Activated CD8-positive, alpha-beta memory T cell treated with anti-CD3 and anti-CD28 coated beads for 36 hours (primary cell): ENCODE results near the gene KRTAP4-16. TPM values are rescaled to one million over a fixed set of nuclear protein-coding genes. Genes with fewer than 3 reads are reported as not detected.
"Not testable (repeated sequence)": the region's sequence is repeated elsewhere in the genome, so short reads cannot be mapped to it uniquely, and the experiment has no call there.

Source experiments
- CTCF ChIA-PET: fragments of 350-600 bp; sonication (Branson Sonifier 250); formaldehyde crosslinking; loops from one replicate; lab custom pipeline; 2021; ENCODE audit warnings: antibody characterized with exemption; lab: Charles Lee
- POLR2A ChIA-PET: fragments of 350-600 bp; sonication (Branson Sonifier 250); formaldehyde crosslinking; loops from one replicate; lab custom pipeline; 2021; ENCODE audit warnings: antibody characterized with exemption; lab: Charles Lee
- total RNA-seq, 2 experiments: library from RNA; stranded (reverse); gene quantifications; one replicate each; pipeline ENCODE4 v1.2.3, GENCODE V29; 2021

The KRTAP4-16 gene
- not detected for total RNA-seq

- ChIA-PET POLR2A (no interaction called here), CTCF (no interaction called here)
These were observed at the start of gene KRTAP4-16 for GRCh38 chr17:41101586-41102259. TSS of gene KRTAP4-16 (minus strand) at chr17:41102209. CDS start at chr17:41102209, 0 bp downstream.

DNA sequence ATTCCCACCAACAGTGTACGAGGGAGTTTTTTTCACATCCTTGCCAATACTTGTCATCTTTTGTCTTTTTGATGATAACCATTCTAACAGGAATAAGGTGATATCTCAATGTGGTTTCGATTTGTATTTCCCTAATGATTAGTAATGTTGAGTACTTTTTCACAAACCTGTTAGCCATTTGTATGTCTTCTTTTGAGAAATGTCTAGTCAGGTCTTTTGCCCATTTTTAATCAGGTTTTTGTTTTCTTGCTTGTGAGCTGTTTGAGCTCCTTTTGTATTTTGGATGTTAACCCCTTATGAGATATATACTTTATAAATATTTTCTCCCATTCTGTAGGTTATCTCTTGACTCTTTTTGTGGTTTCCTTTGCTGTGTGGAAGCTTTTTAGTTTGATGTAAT is 49.5 kb upstream of the KRTAP4-16 start:
- CTCF ChIA-PET: no interaction called here
- POLR2A ChIA-PET: no interaction called here

- CTCF ChIA-PET: no interaction called here
- POLR2A ChIA-PET: no interaction called here
These were observed 48.0 kb upstream of the KRTAP4-16 start for GRCh38 chr17:41150026-41150425.

- POLR2A ChIA-PET: no interaction called here
- CTCF ChIA-PET: no interaction called here
These were observed 47.6 kb upstream of the KRTAP4-16 start, which contains the start of gene KRTAP4-5 for GRCh38 chr17:41149652-41149985. TSS of gene KRTAP4-5 (minus strand) at chr17:41149825. CDS start at chr17:41149767, 58 bp downstream.

DNA sequence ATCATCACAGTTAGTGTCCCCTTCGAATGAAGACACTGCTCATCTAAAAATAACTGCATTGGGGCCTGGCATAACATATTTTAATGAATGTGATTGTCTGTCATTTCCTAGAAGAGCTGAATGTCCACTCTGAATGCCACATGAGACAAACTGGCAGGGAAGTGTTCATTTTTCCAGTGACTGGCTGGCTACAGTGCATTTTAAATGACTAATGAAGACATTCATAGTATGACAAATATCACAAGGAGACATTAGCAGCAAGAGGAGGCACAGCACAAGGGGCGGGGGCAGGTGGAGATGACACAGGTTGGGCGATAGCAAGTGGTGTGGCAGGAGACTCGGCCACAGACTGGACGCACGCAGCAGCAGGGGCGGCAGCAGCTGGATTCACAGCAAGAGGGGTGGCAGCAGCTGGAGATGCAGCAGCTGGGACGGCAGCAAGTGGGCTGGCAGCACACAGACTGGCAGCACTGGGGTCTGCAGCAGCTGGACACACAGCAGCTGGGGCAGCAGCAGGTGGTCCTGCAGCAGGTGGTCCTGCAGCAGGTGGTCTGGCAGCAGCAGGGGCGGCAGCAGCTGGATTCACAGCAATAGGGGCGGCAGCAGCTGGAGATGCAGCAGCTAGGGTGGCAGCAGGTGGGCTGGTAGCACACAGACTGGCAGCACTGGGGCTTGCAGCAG is 47.1 kb upstream of the KRTAP4-16 start:
- POLR2A ChIA-PET, CTCF ChIA-PET: not testable (repeated sequence)

- ChIA-PET CTCF (no interaction called here), POLR2A (no interaction called here)
These were observed 45.7 kb upstream of the KRTAP4-16 start for GRCh38 chr17:41147531-41148204.

DNA sequence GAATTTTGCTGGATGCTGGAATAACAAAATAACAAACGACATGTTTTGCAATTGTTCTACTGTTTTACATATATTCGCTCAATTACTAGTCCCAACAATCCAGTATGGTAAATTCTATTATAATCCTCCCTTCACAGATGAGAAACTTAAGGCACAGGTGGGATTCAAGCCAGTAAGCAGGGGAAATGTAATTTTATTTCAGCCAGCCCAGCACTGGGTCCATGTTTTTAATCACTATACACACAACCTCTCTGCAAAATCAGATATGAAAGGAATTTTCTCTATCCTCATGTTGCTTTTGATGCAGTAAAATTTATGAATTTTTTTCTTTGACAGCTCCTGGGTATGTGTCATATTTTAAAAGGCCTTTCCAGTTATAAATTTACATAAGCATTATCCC is 43.3 kb upstream of the KRTAP4-16 start:
- ChIA-PET POLR2A (no interaction called here), CTCF (no interaction called here)

DNA sequence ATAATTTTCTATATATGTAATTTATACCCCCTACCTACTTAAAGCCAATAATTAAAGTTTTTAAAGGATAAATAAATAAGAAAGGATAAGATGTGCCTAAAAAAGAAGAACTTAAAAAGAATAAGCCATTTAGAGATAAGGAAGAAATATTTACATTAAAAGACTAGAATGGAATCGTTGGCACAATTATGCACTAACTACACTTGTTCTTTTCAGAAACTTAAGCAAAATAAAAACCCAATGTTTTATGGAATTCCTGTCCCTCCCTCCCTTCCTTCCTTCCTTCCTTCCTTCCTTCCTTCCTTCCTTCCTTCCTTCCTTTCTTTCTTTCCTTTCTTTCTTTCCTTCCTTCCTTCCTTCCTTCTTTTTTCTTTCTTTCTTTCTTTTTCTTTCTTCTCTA is 42.8 kb upstream of the KRTAP4-16 start:
- CTCF ChIA-PET: no interaction called here
- POLR2A ChIA-PET: no interaction called here

DNA sequence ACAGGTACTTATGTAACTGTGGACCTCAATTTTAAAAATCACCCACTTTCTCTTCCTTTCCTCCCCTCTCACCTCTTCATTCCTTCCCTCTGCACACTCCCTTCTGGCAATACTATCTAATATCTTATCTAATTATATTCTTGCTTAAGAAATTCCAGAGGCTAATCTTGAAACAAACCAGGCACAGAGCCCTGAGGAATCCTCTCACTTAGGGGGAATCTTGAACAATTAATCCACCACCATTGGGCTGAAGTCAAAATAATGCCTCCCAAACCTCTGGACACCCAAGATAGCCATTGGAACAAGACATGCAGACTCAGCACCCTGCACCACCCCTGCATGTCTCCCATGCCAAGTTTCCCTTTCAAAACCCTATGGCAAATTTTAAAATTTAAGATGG is 39.4 kb upstream of the KRTAP4-16 start:
- ChIA-PET CTCF (no interaction called here), POLR2A (no interaction called here)

- ChIA-PET CTCF (no interaction called here), POLR2A (no interaction called here)
These were observed 38.5 kb upstream of the KRTAP4-16 start, which contains the start of gene KRTAP4-6 for GRCh38 chr17:41140360-41141131. TSS of gene KRTAP4-6 (minus strand) at chr17:41140544. CDS start at chr17:41140487, 57 bp downstream.

DNA sequence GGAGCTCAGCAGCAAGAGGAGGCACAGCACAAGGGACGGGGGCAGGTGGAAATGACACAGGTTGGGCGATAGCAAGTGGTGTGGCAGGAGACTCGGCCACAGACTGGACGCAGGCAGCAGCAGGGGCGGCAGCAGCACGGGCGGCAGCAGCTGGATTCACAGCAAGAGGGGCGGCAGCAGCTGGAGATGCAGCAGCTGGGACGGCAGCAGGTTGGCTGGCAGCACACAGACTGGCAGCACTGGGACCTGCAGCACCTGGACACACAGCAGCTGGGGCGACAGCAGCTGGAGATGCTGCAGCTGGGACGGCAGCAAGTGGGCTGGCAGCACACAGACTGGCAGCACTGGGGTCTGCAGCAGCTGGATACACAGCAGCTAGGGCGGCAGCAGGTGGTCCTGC is 37.9 kb upstream of the KRTAP4-16 start:
- CTCF ChIA-PET, POLR2A ChIA-PET: not testable (repeated sequence)

- CTCF ChIA-PET: no interaction called here
- POLR2A ChIA-PET: no interaction called here
These were observed 32.1 kb upstream of the KRTAP4-16 start for GRCh38 chr17:41133880-41134735.

- ChIA-PET CTCF (no interaction called here), POLR2A (no interaction called here)
These were observed 30.0 kb upstream of the KRTAP4-16 start for GRCh38 chr17:41131979-41132378.

GRCh38 chr17:41127371-41127770 is 25.4 kb upstream of the KRTAP4-16 start:
- CTCF ChIA-PET: no interaction called here
- POLR2A ChIA-PET: no interaction called here

- ChIA-PET CTCF (no interaction called here), POLR2A (no interaction called here)
These were observed 24.4 kb upstream of the KRTAP4-16 start for GRCh38 chr17:41126412-41126811.

DNA sequence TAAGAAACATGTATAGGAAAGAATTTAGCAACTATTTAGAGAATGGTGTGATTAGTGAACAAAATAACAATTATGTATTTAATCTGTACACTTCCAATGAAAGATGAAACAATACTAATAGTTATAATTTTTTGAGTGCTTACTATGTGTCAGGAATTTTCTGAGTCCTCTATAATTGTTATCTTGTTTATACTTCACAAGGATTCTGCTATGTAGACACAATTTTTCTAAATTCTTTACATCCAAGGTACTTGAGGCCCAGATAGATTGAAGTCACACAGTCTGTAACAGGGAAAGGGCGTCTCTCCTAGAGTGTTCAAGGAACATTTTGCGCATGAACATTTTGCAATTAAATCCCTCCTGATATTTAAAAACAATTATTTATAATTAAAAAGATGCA is 23.1 kb upstream of the KRTAP4-16 start:
- CTCF ChIA-PET: no interaction called here
- POLR2A ChIA-PET: no interaction called here

DNA sequence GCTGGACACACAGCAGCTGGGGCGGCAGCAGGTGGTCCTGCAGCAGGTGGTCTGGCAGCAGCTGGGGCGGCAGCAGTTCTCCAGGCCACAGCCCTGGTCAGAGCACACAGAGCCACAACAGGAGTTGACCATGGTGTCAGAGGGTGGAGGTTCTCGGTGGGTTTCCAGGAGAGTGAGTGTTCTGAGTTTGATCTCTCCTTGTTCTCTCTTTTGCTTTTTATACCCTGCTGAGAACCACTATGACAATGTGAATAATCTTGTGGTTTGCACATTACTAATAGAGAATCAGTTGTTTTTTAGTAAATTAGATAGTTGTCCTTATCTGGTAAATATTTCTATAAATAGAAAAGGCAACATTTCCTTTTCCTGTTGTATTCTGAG is 22.0 kb upstream of the KRTAP4-16 start, which contains the start of gene KRTAP4-12:
KRTAP4-12 (minus strand) TSS at position 192 of the 381 bp plus-strand sequence; CDS start at position 132, 60 bp downstream.
- POLR2A ChIA-PET, CTCF ChIA-PET: not testable (repeated sequence)

GRCh38 chr17:41123292-41123990 is 21.4 kb upstream of the KRTAP4-16 start:
- POLR2A ChIA-PET, CTCF ChIA-PET: not testable (repeated sequence)
